ENCODE results near the gene CEP76. TPM values are rescaled to one million over a fixed set of nuclear protein-coding genes. Genes with fewer than 3 reads are reported as not detected.

CEP76 gene
- polyA plus RNA-seq, 3 donors: 2.7 to 3.4 (median 3.0) TPM

DNA sequence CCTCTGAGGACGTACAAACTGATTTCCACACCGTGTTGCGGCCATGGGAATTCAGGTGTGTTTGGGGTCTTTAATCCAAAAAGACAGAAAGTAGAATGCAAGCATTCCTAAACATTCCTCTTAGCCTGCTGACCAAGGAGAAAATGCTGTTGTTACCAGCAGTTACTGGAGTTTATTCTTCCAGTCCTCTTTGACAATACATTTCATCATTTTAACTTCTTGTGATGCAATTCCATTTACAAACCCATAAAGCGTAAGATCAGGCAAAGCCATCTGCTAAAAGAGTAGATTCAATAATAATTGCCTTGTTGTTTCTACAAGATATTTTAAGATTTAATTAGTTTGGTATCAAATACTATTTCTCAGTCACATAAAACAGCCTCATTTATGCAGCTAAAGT lies 77.3 kb downstream of the CEP76 start:
- no peaks in the 10 kb centered on the region for H4K20me1 ChIP-seq (ENCODE audit: insufficient read depth, low read length)

More for the DNA sequence above, 77.3 kb downstream of the CEP76 start:
- H3K4me3 ChIP-seq (replicated peaks in 1 of 3; ENCODE audit: low read depth in 2 of 3, low read length in 3 of 3): no peak overlapping the region
- H3K4me2 ChIP-seq (replicated peaks; ENCODE audit: extremely low read depth, low read length, poor library complexity, severe bottlenecking): no peak overlapping the region
- Mint-ChIP-seq H3K9me3 (peaks cover 0 to 2% (median 2%) of the 10 kb centered on the region in 7 donors), H3K27ac (no peak overlapping the region), H3K4me1 (no peaks in the 10 kb centered on the region), H3K36me3 (no peaks in the 10 kb centered on the region), H3K27me3 (ENCODE audit: low read depth in 3 of 3) (peaks cover 0 to 2% (median 0%) of the 10 kb centered on the region in 3 donors), H3K4me3 (no peak overlapping the region)
- H3K9ac ChIP-seq (ENCODE audit: insufficient read depth, low read length, poor library complexity, severe bottlenecking): no peak overlapping the region
- no peaks in the 10 kb centered on the region for H3K36me3 ChIP-seq (replicated peaks in 1 of 2; ENCODE audit: control insufficient read depth in 1 of 2, insufficient read depth in 2 of 2, low read length in 2 of 2)
- no peak for DNase-seq
- TF ChIP-seq, protein P1, sequence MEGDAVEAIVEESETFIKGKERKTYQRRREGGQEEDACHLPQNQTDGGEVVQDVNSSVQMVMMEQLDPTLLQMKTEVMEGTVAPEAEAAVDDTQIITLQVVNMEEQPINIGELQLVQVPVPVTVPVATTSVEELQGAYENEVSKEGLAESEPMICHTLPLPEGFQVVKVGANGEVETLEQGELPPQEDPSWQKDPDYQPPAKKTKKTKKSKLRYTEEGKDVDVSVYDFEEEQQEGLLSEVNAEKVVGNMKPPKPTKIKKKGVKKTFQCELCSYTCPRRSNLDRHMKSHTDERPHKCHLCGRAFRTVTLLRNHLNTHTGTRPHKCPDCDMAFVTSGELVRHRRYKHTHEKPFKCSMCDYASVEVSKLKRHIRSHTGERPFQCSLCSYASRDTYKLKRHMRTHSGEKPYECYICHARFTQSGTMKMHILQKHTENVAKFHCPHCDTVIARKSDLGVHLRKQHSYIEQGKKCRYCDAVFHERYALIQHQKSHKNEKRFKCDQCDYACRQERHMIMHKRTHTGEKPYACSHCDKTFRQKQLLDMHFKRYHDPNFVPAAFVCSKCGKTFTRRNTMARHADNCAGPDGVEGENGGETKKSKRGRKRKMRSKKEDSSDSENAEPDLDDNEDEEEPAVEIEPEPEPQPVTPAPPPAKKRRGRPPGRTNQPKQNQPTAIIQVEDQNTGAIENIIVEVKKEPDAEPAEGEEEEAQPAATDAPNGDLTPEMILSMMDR (IDR thresholded peaks at IDR 0.05): no peak
- no peak overlapping the region for H2AFZ ChIP-seq (ENCODE audit: insufficient read depth, low read depth, low read length, poor library complexity, severe bottlenecking)
- intact Hi-C loops (cut with micrococcal nuclease): no loop called here
- H3K27me3 ChIP-seq (ENCODE audit: control insufficient read depth in 2 of 2, insufficient read depth in 2 of 2, low read length in 2 of 2): no peaks in the 10 kb centered on the region
- no peaks in the 10 kb centered on the region for H3K79me2 ChIP-seq (ENCODE audit: insufficient read depth, low read length)
- WGBS (ENCODE audit: insufficient coverage): no CpG with 5 or more reads among the region's 4 CpGs
- H3K4me1 ChIP-seq (ENCODE audit: control insufficient read depth in 1 of 2, insufficient read depth in 2 of 2, low read length in 2 of 2): no peaks in the 10 kb centered on the region
- no peaks in the 10 kb centered on the region for H3K9me3 ChIP-seq (replicated peaks in 1 of 2; ENCODE audit: control insufficient read depth in 1 of 2, insufficient read depth in 1 of 2, low read length in 2 of 2)
- no peak overlapping the region for H3K27ac ChIP-seq (ENCODE audit: low read depth in 1 of 2, low read length in 2 of 2)

Other genes starting within 250 kb of the CEP76 start
- gene SPIRE1, start 44.6 kb downstream of the CEP76 start, polyA plus RNA-seq: 1 to 10 TPM; 1.7 to 1.9 (median 1.8) TPM
- 100 to 1,000 TPM in 2 of 3 donors, 10 to 100 TPM in 1; 37.1 to 143 (median 118) TPM for gene PSMG2, start 319 bp upstream of the CEP76 start, polyA plus RNA-seq
- 100 to 1,000 TPM in 1 of 3 donors, 10 to 100 TPM in 2; 55.6 to 108 (median 78.4) TPM for gene PTPN2, start 181.5 kb upstream of the CEP76 start, polyA plus RNA-seq
- gene SEH1L, start 245.3 kb upstream of the CEP76 start, polyA plus RNA-seq: 10 to 100 TPM in 2 of 3 donors, 1 to 10 TPM in 1; 7.1 to 26.9 (median 25.9) TPM